Natural killer cell (primary cell): Measurements from ENCODE around the gene ALOX5. TPM values are rescaled to one million over a fixed set of nuclear protein-coding genes. Genes with fewer than 3 reads are reported as not detected.

Experiments used
- ATAC-seq, 3 donors: fragments of 150-1000 bp in 2 of 3; fragments of 200-7000 bp in 1 of 3; cut with Tn5 transposase; 1 replicate in 1 of 3; 2 replicates in 2 of 3; pipeline ENCODE4 v1.10.0; 2021; ENCODE audit warnings: mild to moderate bottlenecking in 2 of 3, moderate library complexity in 2 of 3
- DNase-seq, 2 donors: peaks; one replicate each; pipeline versions ENCODE4 v3.0.0 to v3.0.0-alpha.2; 2013 to 2021; ENCODE audit warnings: mixed read lengths in 1 of 2
- H3K27ac ChIP-seq: one replicate; pipeline ENCODE4 v1.5.1; 2013; ENCODE audit warnings: mild to moderate bottlenecking, low read length
- H3K27me3 ChIP-seq: one replicate; pipeline ENCODE4 v1.6.1; 2013; ENCODE audit warnings: low read length; ENCODE audit not compliant: control insufficient read depth, insufficient read depth
- H3K36me3 ChIP-seq: one replicate; pipeline ENCODE4 v1.6.1; 2013; ENCODE audit warnings: low read length; ENCODE audit not compliant: control insufficient read depth, insufficient read depth
- H3K4me1 ChIP-seq: one replicate; pipeline ENCODE4 v1.6.1; 2013; ENCODE audit warnings: low read length; ENCODE audit not compliant: control insufficient read depth, insufficient read depth
- H3K4me3 ChIP-seq: one replicate; pipeline ENCODE4 v1.5.1; 2013; ENCODE audit warnings: low read length
- H3K9me3 ChIP-seq: one replicate; pipeline ENCODE4 v1.6.1; 2013; ENCODE audit warnings: low read length; ENCODE audit not compliant: control insufficient read depth, insufficient read depth
- H3K27ac Mint-ChIP-seq, 2 donors: one replicate each; pipeline ENCODE4 v1.8.0; 2022; ENCODE audit warnings: mild to moderate bottlenecking in 2 of 2, mixed read lengths in 2 of 2, moderate library complexity in 1 of 2
- H3K27me3 Mint-ChIP-seq, 2 donors: one replicate each; pipeline ENCODE4 v1.8.0; 2022; ENCODE audit warnings: low read depth in 2 of 2, mixed read lengths in 2 of 2
- H3K36me3 Mint-ChIP-seq: one replicate; pipeline ENCODE4 v1.8.0; 2022; ENCODE audit warnings: mixed read lengths
- H3K4me1 Mint-ChIP-seq, 2 donors: one replicate each; pipeline ENCODE4 v1.8.0; 2022; ENCODE audit warnings: mixed read lengths in 2 of 2
- H3K4me3 Mint-ChIP-seq: one replicate; pipeline ENCODE4 v1.8.0; 2022; ENCODE audit warnings: mild to moderate bottlenecking, moderate library complexity, mixed read lengths
- H3K9me3 Mint-ChIP-seq, 2 donors: one replicate each; pipeline ENCODE4 v1.8.0; 2022; ENCODE audit warnings: mixed read lengths in 2 of 2
- WGBS: methylation state at CpG from one replicate; pipeline ENCODE4 v1.1.7; 2013; ENCODE audit warnings: missing lambda C conversion rate; ENCODE audit not compliant: insufficient coverage; 5-methylcytosine and 5-hydroxymethylcytosine counted together
- intact Hi-C: fragments of 100-400 bp; cut with micrococcal nuclease; formaldehyde crosslinking; loops from one replicate; pipeline ENCODE4 v1.14.2; 2022
- total RNA-seq, 4 donors: library from RNA; stranded (reverse); fragments of 120-200 nt in 1 of 4; gene quantifications; one replicate each; pipeline versions ENCODE4 v1.2.3 to v1.2.4, GENCODE V29; 2013 to 2022
- TF ChIP-seq, protein P1 (sequence below): fragments of 200-600 bp; IDR thresholded peaks from one replicate; pipeline ENCODE4 v1.8.0; 2022; ENCODE audit warnings: antibody characterized with exemption

The ALOX5 gene
- total RNA-seq, 3 donors from 2014 or later (not counting 1 experiment from before 2014, with no cell fraction given) = 8.6 to 93.5 (median 12.4) TPM

DNA sequence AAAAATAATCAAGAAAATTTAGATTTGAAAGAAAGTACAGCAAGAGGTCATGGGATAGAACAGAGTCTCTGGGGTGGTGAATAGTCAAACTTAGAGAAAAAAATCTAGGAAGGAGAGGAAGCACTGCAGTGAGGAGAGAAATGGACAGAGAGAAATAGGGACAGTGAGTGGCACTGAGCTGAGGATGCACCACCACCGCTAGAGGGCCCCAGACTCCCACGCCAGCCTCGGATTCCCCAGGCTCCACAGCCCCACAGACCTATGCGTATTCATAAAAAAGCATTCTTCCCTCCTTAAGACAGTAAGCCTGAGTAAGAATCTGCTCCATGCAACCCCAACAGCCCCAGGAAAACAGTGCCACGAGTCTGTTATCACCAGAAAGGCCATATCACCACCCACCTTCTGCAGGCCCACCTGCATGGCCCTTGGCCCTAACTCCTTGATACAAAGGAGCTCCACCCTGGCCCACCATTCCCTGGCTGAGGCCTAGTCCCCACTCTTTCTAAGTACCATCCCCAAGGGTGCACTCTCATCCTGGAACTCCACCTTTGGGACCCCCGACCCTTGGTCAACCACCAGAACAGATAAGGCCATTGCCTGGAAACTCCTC, 91.0 kb downstream of the ALOX5 start:
- Histone ChIP-seq H3K36me3 (peaks cover 7% of the 10 kb centered on the region), H3K4me3 (no peak overlapping the region), H3K9me3 (no peaks in the 10 kb centered on the region), H3K27me3 (no peaks in the 10 kb centered on the region), H3K27ac (no peak overlapping the region), H3K4me1 (peaks cover 15% of the 10 kb centered on the region)
- DNase-seq = peak; percentile 73 to 86
- H3K27ac Mint-ChIP-seq = peak overlapping the region in 1 of 2 donors; percentile 47
- TF ChIP-seq, protein P1, sequence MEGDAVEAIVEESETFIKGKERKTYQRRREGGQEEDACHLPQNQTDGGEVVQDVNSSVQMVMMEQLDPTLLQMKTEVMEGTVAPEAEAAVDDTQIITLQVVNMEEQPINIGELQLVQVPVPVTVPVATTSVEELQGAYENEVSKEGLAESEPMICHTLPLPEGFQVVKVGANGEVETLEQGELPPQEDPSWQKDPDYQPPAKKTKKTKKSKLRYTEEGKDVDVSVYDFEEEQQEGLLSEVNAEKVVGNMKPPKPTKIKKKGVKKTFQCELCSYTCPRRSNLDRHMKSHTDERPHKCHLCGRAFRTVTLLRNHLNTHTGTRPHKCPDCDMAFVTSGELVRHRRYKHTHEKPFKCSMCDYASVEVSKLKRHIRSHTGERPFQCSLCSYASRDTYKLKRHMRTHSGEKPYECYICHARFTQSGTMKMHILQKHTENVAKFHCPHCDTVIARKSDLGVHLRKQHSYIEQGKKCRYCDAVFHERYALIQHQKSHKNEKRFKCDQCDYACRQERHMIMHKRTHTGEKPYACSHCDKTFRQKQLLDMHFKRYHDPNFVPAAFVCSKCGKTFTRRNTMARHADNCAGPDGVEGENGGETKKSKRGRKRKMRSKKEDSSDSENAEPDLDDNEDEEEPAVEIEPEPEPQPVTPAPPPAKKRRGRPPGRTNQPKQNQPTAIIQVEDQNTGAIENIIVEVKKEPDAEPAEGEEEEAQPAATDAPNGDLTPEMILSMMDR = peak; percentile 91
- 23% methylated on average over 6 of the region's 6 CpGs for WGBS
- peak; percentile 92 to 99 (median 99) for ATAC-seq
- H3K27me3 Mint-ChIP-seq = no peaks in the 10 kb centered on the region
- intact Hi-C loops = loop anchor here (1.0 to 10.0 kb wide), 4 partner anchors 207 to 562 kb away; partner anchors contain the start of genes WASHC2C and ZFAND4
- no peak overlapping the region for H3K4me3 Mint-ChIP-seq
- no peaks in the 10 kb centered on the region for H3K36me3 Mint-ChIP-seq
- no peaks in the 10 kb centered on the region for H3K9me3 Mint-ChIP-seq
- peaks cover 16% of the 10 kb centered on the region in 2 donors for H3K4me1 Mint-ChIP-seq

DNA sequence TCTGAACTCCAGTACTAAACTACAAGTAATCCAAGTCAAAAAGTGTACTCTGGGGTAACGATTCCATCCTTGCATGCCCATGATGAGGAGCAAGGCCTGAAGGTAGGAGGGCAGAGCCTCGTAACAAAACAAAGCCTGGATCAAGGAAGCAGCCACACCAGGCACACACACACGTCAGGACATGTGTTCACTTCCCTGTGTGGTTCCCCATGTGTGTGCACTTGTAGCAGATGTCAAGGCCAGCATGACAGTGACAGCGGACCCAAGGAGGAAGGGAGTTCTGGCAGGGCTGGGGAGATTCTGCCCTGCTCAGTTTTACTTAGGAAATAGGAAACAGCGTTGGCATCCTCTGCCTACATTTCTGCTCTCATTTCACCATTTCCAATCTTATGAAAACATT, 92.8 kb downstream of the ALOX5 start:
- H3K27ac ChIP-seq = no peak overlapping the region
- Mint-ChIP-seq H3K4me1 (peaks cover 23 to 27% of the 10 kb centered on the region in 2 donors), H3K27me3 (no peaks in the 10 kb centered on the region), H3K27ac (no peak overlapping the region), H3K36me3 (no peaks in the 10 kb centered on the region), H3K9me3 (no peaks in the 10 kb centered on the region), H3K4me3 (no peak overlapping the region)
- intact Hi-C loops = loop anchor here (5.0 to 10.0 kb wide), 2 partner anchors 258 to 561 kb away; partner anchors contain the start of gene WASHC2C
- WGBS = 82% methylated on average over 5 of the region's 5 CpGs
- H3K4me1 ChIP-seq = peaks cover 14% of the 10 kb centered on the region
- TF ChIP-seq, protein P1 = no peak
- no peaks in the 10 kb centered on the region for H3K27me3 ChIP-seq
- ATAC-seq = no peak
- no peaks in the 10 kb centered on the region for H3K9me3 ChIP-seq
- peaks cover 3% of the 10 kb centered on the region for H3K36me3 ChIP-seq
- no peak for DNase-seq
- no peak overlapping the region for H3K4me3 ChIP-seq

DNA sequence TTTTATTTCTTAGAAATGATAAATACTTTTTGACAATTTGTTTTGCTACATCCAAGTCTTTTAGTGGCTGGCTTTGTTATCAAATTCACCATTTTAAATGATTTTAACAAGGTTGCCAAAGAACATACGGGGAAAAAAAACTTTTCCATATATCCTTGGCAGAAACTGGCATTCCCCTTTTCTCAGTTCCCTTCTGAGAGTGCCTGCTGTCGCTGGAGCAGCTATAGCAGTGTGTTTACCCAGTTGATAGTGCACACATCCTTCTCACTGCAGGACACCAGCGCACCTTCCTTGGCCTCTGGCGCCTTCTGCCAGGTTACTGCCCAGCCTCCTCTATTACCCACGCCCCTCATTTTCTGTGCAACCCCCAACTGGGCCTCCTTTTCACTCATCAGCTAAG, 94.1 kb downstream of the ALOX5 start:
- no peak overlapping the region for H3K27ac ChIP-seq
- intact Hi-C loops = loop anchor here (5.0 to 10.0 kb wide), 2 partner anchors 257 to 559 kb away; partner anchors contain the start of gene WASHC2C
- Mint-ChIP-seq H3K4me3 (no peak overlapping the region), H3K36me3 (no peaks in the 10 kb centered on the region), H3K9me3 (no peaks in the 10 kb centered on the region), H3K27me3 (no peaks in the 10 kb centered on the region), H3K4me1 (peaks cover 27 to 29% of the 10 kb centered on the region in 2 donors), H3K27ac (peak overlapping the region in 1 of 2 donors; percentile 3)
- TF ChIP-seq, protein P1 = no peak
- H3K4me1 ChIP-seq = peaks cover 14% of the 10 kb centered on the region
- H3K36me3 ChIP-seq = no peaks in the 10 kb centered on the region
- ATAC-seq = no peak
- DNase-seq = no peak
- 89% methylated on average over 5 of the region's 5 CpGs for WGBS
- no peaks in the 10 kb centered on the region for H3K27me3 ChIP-seq
- H3K4me3 ChIP-seq = no peak overlapping the region
- H3K9me3 ChIP-seq = no peaks in the 10 kb centered on the region
